RWPE2 (cell line): ENCODE data around the gene THSD7A.

Experiments used
- ATAC-seq: fragments of 200-7000 bp; cut with Tn5 transposase; 3 replicates; pipeline ENCODE4 v1.9.1; 2021; ENCODE audit warnings: low read depth
- DNase-seq: peaks from one replicate; pipeline ENCODE4 v3.0.0-alpha.2; 2020; ENCODE audit warnings: low spot score
- H3K27ac ChIP-seq: fragments of 450-650 bp; 2 replicates; pipeline ENCODE4 v1.5.1; 2017; ENCODE audit warnings: mild to moderate bottlenecking; ENCODE audit not compliant: poor library complexity, severe bottlenecking
- H3K27me3 ChIP-seq: fragments of 250-450 bp; sonication (Bioruptor Pico); 2 replicates; pipeline ENCODE4 v1.5.1; 2021; ENCODE audit warnings: mild to moderate bottlenecking, moderate library complexity; ENCODE audit not compliant: insufficient read depth, poor library complexity, severe bottlenecking
- H3K36me3 ChIP-seq: fragments of 250-450 bp; sonication (Bioruptor Pico); 2 replicates; pipeline ENCODE4 v1.5.1; 2020; ENCODE audit warnings: low read depth, mild to moderate bottlenecking, moderate library complexity
- H3K4me1 ChIP-seq: fragments of 250-450 bp; sonication (Bioruptor Pico); 2 replicates; pipeline ENCODE4 v1.5.1; 2021; ENCODE audit warnings: mild to moderate bottlenecking, moderate library complexity; ENCODE audit not compliant: insufficient read depth, poor library complexity, severe bottlenecking
- H3K4me3 ChIP-seq: fragments of 250-450 bp; sonication (Bioruptor Pico); 2 replicates; pipeline ENCODE4 v1.5.1; 2021; ENCODE audit warnings: mild to moderate bottlenecking, moderate library complexity; ENCODE audit not compliant: severe bottlenecking
- H3K9me3 ChIP-seq: fragments of 250-450 bp; sonication (Bioruptor Pico); 2 replicates; pipeline ENCODE4 v1.5.1; 2021; ENCODE audit warnings: mild to moderate bottlenecking, moderate library complexity; ENCODE audit not compliant: severe bottlenecking
- TF ChIP-seq, protein P1 (sequence below): fragments of 450-650 bp; IDR thresholded peaks from one replicate; pipeline ENCODE4 v1.5.1; 2017; ENCODE audit warnings: mild to moderate bottlenecking, moderate library complexity; ENCODE audit not compliant: poor library complexity, severe bottlenecking

The THSD7A gene

DNA sequence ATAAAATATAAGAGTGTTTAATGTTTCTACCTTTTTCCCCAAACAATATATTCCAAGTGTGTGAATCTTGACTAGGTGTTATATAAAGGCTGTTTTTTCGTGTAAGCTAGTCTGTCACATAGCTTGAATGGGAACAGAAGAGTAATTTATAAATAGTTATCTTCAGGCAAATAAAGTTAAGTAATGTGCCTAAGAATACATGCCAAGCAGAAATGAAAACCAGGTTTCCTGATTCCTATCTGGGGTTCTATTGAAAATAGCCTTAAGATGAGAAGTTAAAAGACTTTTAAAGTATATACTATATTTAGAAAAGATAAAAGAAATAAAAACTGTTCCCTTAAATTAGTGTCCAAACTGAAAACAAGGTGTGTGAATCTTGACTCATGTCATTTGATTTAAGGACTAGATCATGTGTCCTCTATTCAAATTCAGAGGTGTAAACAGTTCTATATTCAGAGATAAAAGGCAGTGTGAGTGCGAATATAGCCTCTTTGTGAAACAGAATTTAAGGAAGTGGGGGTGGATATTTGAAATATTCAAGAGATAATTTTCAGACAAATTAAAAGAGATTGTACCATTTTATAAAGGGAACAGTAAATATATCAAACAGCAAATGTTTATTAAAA is 247.5 kb downstream of the THSD7A start:
- no peaks in the 10 kb centered on the region for H3K27me3 ChIP-seq
- H3K9me3 ChIP-seq: no peaks in the 10 kb centered on the region
- DNase-seq (no peak), ATAC-seq (no peak)
- no peaks in the 10 kb centered on the region for H3K4me1 ChIP-seq
- no peak overlapping the region for H3K27ac ChIP-seq
- H3K4me3 ChIP-seq: no peak overlapping the region
- no peaks in the 10 kb centered on the region for H3K36me3 ChIP-seq
- TF ChIP-seq, protein P1, sequence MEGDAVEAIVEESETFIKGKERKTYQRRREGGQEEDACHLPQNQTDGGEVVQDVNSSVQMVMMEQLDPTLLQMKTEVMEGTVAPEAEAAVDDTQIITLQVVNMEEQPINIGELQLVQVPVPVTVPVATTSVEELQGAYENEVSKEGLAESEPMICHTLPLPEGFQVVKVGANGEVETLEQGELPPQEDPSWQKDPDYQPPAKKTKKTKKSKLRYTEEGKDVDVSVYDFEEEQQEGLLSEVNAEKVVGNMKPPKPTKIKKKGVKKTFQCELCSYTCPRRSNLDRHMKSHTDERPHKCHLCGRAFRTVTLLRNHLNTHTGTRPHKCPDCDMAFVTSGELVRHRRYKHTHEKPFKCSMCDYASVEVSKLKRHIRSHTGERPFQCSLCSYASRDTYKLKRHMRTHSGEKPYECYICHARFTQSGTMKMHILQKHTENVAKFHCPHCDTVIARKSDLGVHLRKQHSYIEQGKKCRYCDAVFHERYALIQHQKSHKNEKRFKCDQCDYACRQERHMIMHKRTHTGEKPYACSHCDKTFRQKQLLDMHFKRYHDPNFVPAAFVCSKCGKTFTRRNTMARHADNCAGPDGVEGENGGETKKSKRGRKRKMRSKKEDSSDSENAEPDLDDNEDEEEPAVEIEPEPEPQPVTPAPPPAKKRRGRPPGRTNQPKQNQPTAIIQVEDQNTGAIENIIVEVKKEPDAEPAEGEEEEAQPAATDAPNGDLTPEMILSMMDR: no peak

DNA sequence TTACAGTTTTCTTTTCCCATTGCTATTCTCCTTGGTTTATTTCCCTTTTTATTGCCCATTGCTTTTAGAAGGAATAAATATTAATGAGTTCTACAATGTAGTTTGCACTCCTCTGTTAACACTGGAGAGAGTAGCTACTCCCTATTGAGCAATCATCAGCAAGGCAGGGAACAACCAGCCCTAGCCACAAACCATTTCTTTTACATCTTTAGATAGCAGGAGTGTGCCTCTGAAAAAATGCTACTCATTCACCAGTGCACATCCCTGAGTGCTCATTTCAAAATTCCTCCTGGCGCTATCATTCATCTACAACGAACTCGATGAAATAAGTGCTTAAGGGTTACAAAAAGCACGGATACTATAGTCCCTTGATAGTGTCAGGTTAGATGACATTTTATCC is 252.9 kb downstream of the THSD7A start:
- H3K4me1 ChIP-seq: no peaks in the 10 kb centered on the region
- ATAC-seq: no peak
- no peak overlapping the region for H3K4me3 ChIP-seq
- no peaks in the 10 kb centered on the region for H3K36me3 ChIP-seq
- H3K9me3 ChIP-seq: no peaks in the 10 kb centered on the region
- TF ChIP-seq, protein P1: no peak
- H3K27me3 ChIP-seq: no peaks in the 10 kb centered on the region
- H3K27ac ChIP-seq: no peak overlapping the region
- DNase-seq: no peak

DNA sequence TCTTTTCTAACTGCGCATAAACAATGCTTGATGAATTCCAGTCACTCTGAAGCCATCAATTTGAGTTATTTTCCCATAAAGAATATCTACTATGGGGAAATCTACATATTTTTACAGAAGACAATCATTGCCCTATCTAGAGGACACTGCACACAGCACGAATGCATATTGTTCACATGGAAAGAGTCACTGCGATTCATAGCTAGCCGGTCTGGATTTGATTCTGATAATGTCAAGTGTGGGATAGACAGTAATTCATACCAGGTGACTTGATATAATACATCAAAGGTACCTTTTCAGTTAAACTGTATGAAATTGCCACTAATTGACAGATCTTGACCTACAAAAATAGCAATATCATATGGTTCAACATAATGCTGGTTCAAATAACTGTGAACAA is 255.7 kb downstream of the THSD7A start:
- Histone ChIP-seq H3K36me3 (no peaks in the 10 kb centered on the region), H3K4me1 (no peaks in the 10 kb centered on the region), H3K27ac (no peak overlapping the region), H3K4me3 (no peak overlapping the region), H3K27me3 (no peaks in the 10 kb centered on the region), H3K9me3 (no peaks in the 10 kb centered on the region)
- no peak for DNase-seq
- no peak for ATAC-seq
- TF ChIP-seq, protein P1: no peak

DNA sequence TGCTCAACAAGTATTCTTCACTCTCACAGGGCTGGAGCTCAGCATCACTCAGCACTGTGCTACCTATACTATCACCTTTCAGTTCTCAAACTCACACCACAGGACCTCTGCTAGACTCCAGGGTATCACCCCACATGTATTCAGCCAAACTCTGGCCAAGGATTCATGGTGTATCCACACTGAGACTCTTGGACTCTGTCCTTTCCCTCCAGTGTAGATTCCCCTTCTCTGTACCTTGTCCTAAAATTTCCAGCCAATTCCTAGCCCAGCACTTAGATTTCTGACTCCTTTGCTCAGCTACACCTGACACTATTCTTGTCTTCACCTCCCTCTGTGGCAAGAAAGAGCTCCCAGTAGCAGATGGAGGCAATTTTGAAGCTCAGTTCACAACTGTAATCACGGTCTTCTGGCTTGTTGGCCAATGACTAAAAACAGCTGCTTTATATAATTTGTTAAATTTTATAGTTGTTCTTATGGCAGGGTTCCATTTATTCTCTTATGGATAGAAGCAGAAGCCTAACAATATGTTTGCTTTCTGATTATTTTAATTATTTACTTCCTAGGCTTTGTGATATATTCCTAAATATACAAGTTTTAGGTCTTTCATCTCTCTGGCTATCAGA is 258.8 kb downstream of the THSD7A start:
- DNase-seq (no peak), ATAC-seq (no peak)
- H3K9me3 ChIP-seq: no peaks in the 10 kb centered on the region
- H3K36me3 ChIP-seq: no peaks in the 10 kb centered on the region
- H3K4me3 ChIP-seq: no peak overlapping the region
- no peak overlapping the region for H3K27ac ChIP-seq
- no peaks in the 10 kb centered on the region for H3K27me3 ChIP-seq
- H3K4me1 ChIP-seq: no peaks in the 10 kb centered on the region
- TF ChIP-seq, protein P1: no peak

DNA sequence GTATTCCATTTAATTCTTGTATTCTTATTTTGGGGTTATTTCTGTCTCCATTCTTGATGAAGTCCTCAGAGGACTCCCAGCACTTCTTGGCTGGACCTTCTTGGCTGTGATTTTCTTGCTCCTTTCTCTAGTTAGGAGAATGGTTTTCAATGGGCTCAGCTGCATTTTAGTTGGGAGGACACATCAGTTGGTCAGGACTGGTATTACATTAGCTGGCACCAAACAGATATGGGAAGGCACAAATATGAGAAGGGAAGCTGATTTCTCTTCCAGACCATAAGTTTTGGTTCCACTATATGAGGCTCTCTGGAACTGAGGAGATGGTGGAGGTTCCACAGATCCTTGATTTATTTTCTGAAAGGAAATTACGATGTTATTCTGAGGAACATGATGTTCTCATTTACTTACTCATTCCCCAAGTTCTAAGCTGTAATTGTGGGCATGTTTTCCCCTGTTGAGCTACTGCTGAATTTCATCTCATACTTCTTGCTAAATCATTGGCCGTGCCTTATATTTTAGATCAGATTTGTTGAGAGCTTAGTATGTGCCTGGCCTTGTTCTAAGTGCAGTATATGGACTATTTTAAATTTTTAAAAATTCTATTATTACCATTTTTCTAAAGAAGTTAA is 261.0 kb downstream of the THSD7A start:
- ATAC-seq: peak; percentile 35; the same call in 1 of the 3 replicates

More for the DNA sequence above, 261.0 kb downstream of the THSD7A start:
- H3K27me3 ChIP-seq: no peaks in the 10 kb centered on the region
- DNase-seq: no peak
- H3K9me3 ChIP-seq: no peaks in the 10 kb centered on the region
- H3K36me3 ChIP-seq: no peaks in the 10 kb centered on the region
- H3K4me1 ChIP-seq: no peaks in the 10 kb centered on the region
- no peak overlapping the region for H3K27ac ChIP-seq
- TF ChIP-seq, protein P1: no peak
- no peak overlapping the region for H3K4me3 ChIP-seq
